Measurements from ENCODE around the gene DLK2.
"Not testable (repeated sequence)": the region's sequence is repeated elsewhere in the genome, so short reads cannot be mapped to it uniquely, and the experiment has no call there.

DLK2 gene

DNA sequence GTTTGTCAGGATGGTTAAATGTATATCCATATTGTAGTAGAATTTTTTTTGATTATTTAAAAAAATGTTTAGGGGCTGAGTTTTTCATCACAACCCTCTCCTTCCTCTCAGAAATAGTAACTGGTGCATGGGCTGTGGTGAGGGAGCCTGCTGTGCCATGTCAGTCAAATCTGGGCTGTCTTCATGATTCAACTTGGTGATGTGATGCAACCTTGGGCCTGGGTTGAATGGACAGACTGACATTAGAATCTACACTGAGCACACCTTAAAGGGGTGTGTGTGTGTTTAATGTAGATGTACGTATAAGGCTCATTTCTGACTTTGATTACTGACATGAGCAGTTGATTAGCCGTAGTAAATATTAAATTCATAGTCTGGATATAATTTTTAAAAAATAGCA, 25.7 kb upstream of the DLK2 start:
- DNase-seq, result no peak

DNA sequence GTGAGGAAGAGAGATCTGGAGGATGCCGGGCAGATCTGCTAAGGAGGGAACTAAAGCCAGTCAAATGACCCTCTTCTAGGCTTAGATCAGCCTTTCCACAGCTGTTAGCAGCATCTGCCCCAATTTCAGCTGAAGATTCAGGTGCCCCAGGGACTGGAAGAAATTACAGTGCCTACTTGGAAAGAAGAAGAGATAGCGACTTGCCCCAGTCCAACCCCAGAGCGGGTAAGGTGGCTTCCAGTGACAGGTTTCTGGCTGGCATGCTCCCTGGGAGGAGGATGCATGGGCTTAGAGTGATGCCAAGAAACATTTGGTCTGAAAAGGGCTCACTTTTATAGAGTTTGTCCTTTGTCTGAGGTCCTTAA, 22.6 kb upstream of the DLK2 start:
- DNase-seq, result no peak

DNA sequence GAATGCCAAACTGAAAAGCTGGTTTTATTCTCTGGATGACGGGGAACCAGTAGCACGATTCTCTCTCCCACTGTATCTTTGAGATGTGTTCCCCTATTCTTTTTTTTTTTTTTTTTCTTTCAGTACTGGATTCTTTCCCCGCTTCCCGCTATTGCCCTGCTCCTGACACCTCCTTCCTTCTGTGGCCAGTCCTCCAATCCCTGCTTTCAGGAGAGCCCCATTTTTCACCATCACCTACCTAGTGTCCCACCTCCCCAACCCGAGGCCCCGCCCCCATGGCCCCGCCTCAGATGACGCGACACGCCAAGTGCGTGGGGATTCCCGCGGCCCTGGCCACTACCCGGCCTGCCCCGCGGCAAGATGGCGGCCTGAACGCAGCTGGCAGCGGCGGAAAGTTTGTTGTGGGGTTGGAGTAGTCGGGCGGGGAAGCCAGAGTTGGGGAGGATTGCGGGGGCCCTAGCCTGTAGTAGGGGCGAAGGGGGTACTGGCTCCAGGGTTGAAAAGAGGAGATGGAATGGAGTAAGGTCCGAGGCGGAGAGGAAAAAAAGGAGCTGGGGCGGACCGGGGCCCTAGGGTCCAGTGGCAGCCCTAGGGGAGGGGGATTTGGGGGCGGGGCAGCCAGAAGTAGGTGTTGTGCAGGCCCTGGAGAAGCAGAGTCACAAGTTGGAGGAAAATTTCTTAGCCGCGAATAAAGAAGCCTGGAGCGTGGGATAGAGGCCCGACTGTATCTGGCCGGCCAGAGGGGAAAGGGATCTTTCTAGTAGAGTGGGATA, 22.1 kb upstream of the DLK2 start, which contains the start of gene TJAP1:
Gene TJAP1 (plus strand): TSS at position 336 of the 773 bp plus-strand sequence. CDS start 21,432 bp downstream, outside the sequence.
- peak; percentile 98 for DNase-seq

DNA sequence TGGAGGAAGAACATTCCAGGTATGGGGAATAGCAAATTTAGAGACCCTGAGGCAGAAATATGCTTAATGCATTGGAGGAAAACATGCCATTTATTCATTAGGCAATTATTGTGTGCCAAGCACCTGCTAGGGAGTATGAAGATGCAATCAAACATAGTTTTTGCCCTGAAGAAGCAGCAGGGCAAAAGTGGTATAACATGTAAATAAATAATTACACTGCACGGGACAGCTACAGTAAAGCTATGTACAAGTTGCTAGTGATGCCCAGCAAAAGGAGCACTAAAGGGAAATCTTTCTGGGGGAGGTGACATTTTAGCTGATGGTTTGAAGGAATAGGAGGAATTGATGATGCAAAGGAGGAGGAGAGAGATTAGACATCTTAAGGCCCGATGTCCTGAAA, 21.4 kb upstream of the DLK2 start:
- DNase-seq, result no peak

- no peak for DNase-seq
Measured at GRCh38 chr6:43475516-43475915, 20.2 kb upstream of the DLK2 start.

GRCh38 chr6:43472515-43472914, 17.2 kb upstream of the DLK2 start:
- DNase-seq, result no peak

DNA sequence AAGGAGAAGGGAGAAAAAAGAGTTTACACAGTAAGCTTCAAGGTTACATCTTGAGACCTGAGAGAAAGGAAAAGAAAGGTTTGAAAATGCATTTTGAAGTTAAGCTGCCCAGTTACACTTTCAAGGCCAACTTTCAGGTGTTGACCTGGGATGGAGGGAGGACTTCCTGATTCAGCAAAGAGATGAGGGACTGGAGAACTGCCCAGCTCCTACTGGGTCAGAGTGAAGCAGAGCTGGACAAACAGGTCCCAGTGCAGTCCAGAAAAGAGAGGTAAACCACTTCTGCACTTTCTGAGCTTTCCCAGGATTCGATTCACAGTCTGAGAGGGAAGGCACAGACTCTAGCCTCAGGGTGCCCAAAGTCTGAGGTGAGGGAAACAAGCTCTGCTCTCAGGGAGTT, 16.1 kb upstream of the DLK2 start:
- DNase-seq, result no peak

- no peak for DNase-seq
Measured at GRCh38 chr6:43469947-43470346, 14.6 kb upstream of the DLK2 start.

DNA sequence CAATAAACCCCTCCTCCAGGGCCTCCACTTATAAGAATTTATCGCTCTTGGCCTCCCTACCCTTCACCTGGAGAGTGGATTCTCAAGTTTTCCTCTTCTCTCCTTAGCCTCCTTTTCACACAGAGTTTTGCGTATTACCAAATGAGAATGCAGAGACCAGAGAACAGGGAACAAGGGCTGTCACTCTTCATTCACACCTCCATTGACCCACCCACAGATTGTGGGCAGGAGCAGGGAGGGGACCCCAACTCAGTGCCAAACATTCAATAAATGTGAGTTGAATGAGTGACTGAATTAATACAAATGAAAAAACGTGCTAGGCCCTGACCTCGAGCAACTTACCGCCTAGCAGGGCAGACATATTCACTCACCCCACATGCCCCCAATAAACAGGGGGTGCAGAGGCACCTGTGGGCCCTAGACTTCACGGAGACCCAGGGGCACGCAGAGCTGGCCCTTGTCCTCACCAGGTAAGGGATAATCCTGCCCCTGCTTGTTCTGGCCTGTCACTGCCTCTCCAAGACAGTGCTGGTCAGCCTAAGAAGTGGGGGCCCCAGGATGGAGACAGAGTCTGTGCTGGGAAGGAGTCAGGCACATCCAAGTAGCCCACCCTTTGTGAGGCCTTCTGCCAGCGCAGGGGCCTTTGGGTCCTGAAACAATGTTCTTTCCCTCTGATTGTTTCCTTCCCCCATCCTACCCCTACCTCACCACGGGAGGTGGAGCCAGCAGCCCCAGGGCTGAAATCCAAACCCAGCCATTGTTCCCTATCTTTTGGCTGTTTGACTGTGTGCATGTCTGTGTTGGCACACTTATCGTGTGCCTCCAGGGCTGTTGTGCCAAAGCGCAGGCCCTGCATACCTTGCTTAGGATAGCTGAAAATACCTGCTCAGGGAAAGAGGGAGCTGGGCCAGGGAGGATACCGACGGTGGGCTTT, 13.7 kb upstream of the DLK2 start:
- DNase-seq, result no peak

- no peak for DNase-seq
Measured at GRCh38 chr6:43468240-43468639, 12.9 kb upstream of the DLK2 start.

DNA sequence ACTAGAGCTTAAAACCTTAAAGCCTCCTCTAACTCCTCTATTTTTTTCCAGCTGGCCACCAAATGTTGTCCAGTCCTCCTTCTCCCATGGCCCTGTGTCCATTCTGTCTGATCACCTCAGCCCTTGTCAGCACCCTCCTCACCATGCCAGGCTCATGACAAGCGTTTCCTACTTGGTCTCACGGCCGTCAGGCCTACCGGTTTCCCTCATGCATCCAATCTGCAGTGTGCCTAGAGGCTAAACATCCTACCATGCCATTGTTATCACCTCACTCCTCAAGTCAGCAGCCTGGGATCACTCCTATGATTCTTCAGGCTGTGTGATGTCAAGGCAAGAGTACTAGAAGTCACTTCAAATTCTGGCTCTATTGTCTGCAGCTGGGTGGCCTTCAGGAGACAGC, 12.4 kb upstream of the DLK2 start:
- DNase-seq, result no peak

GRCh38 chr6:43467265-43467664, 11.9 kb upstream of the DLK2 start:
- not testable (repeated sequence) for DNase-seq

GRCh38 chr6:43465948-43466347, 10.6 kb upstream of the DLK2 start:
- no peak for DNase-seq

GRCh38 chr6:43464337-43464736, 9.0 kb upstream of the DLK2 start:
- no peak for DNase-seq

- no peak for DNase-seq
Measured at GRCh38 chr6:43461936-43462335, 6.6 kb upstream of the DLK2 start.

DNA sequence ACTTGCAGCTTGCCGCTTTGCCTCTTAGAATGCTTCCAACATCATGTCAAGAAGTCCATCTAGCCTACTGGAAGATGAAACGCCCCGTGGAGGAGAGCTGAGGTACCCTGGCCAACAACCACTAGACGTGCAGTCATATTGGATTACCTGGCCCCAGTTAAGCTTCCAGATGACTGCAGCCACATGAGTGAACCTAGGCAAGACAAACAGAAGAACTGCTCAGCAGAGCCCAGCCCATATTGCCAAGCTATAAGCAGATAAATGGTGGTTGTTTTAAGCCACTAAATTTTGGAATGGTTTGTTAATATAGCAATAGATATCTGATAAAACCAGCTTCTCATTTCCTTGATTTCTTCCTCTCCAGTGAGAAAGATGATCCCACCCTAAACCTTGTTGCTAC, 4.7 kb upstream of the DLK2 start:
- DNase-seq, result no peak

GRCh38 chr6:43459535-43459934, 4.2 kb upstream of the DLK2 start:
- DNase-seq, result no peak

DNA sequence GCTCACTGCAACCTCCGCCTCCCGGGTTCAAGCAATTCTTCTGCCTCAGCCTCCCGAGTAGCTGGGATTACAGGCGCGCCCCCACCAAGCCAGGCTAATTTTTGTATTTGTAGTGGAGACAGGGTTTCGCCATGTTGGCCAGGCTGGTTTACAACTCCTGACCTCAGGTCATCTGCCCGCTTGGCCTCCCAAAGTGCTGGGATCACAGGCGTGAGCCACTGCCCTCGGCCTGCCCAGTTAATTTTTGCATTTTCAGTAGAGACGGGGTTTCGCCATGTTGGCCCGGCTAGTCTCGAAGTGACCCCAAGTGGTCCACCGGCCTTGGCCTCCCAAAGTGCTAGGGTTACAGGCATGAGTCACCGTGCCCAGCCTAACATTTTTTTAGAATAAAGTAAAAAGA, 2.8 kb upstream of the DLK2 start:
- DNase-seq, result not testable (repeated sequence)

DNA sequence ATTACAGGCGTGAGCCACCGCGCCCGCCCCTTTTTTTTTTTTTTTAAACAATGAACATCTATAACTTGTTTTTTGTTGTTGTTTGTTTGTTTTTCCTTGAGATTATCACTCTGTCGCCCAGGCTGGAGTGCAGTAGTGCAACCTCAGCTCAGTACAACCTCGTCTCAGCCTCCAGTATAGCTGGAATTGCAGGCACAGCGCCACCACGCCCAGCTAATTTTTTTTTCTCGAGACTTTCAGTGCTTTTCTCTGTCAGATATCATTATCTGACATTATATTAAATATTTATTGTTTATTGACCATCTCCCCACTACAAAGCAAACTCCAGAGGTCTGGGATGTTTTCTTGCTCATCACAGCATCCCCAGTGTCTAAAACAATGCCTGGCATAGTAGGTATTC, 2.3 kb upstream of the DLK2 start:
- no peak for DNase-seq

GRCh38 chr6:43454696-43455530, 435 bp downstream of the DLK2 start:
- DNase-seq, result peak; percentile 20

DNA sequence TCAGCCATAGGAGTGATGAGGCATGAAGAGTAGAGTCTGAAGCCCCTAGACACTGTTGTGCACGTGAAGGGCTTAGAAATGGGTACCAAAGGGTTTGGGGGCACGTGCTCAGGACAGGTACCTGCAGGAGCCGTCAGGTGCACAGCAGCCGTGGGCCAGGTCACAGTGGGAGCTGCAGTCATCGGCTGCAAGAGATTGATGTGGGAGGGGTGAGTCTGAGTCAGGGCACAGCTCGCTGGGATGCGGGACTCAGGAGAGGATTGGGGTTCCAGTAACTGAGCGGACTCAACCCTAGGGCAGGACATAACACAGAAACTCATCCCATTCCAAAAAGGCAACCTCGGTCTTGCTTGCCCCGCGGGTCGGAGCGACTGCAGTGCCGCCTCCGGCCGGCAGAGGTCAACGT, 1.1 kb downstream of the DLK2 start:
- peak; percentile 64 for DNase-seq

- no peak for DNase-seq
Measured at GRCh38 chr6:43453831-43454230, 1.5 kb downstream of the DLK2 start.

DNA sequence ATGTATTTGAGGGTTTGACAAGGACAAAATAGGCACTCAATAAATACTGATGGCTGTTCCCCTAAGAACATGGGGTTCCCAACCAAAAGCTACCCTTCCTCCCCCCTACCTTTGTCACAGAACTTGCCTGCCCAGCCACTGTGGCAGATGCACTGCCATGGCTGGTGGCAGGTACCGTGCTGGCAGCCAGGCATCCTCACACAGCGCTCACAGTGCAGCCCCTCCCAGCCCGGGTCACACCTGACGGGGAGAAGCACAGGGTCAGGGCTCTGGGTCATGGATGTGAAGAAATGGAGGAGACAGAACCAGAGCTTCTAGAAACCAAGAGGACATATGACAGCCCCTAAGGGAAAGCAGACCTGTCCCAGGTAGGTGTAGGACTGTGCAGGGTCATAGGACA, 2.5 kb downstream of the DLK2 start:
- DNase-seq, result no peak
